Posterior cingulate gyrus (tissue), 11 donors: Measurements from ENCODE around the gene STARD13.

Experiments
- DNase-seq, 10 donors: peaks; one replicate each; pipeline versions ENCODE4 v3.0.0 to v3.0.0-alpha.2; 2020 to 2021; ENCODE audit warnings: mixed read lengths in 3 of 10
- intact Hi-C: fragments of 100-400 bp; cut with DNase I; formaldehyde crosslinking; loops from one replicate; pipeline ENCODE4 v1.15.1; 2023

STARD13 gene

GRCh38 chr13:33232883-33233282, 52.7 kb downstream of the STARD13 start:
- intact Hi-C loops = no loop called here

GRCh38 chr13:33231339-33231738, 54.2 kb downstream of the STARD13 start:
- intact Hi-C loops = loop anchor here (2.0 kb wide), 1 partner anchor 309 kb away; no protein-coding TSS in a partner anchor
- DNase-seq = no peak

More at GRCh38 chr13:33232883-33233282, 52.7 kb downstream of the STARD13 start:
- no peak for DNase-seq

DNA sequence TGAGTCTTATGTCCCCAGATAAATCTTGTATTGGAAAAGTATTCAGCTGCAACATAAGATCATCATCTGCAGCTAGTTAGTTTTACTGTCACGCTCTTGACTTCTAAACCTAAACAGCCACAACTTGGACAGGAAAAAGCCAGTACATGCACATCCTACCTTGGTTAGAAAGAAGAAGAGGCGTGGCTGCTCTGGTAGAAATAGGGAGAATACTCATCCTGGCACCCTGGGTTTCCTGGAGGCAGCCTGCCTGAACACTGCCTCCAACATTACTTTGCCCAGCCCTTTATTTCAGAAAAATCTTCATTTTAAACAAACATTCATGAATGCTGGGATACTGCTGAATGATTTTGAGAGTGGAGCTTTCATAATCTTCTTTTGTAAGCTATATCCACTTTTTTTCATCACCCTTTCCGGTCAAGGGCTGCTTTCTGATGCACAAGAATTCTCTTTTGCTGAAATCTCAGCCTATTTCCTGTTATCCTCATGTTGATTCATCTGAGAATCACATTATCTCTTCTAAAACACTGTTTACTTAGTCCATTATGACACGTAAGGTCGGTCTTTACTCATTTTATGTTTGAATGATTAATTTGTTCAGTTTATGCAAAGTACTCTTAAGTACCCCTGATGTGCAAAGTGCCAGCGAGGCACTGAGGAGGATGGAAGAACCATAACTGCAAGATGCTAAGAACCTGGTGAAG, 55.2 kb downstream of the STARD13 start:
- no peak for DNase-seq
- intact Hi-C loops = loop anchor here (2.0 kb wide), 1 partner anchor 310 kb away; no protein-coding TSS in a partner anchor

DNA sequence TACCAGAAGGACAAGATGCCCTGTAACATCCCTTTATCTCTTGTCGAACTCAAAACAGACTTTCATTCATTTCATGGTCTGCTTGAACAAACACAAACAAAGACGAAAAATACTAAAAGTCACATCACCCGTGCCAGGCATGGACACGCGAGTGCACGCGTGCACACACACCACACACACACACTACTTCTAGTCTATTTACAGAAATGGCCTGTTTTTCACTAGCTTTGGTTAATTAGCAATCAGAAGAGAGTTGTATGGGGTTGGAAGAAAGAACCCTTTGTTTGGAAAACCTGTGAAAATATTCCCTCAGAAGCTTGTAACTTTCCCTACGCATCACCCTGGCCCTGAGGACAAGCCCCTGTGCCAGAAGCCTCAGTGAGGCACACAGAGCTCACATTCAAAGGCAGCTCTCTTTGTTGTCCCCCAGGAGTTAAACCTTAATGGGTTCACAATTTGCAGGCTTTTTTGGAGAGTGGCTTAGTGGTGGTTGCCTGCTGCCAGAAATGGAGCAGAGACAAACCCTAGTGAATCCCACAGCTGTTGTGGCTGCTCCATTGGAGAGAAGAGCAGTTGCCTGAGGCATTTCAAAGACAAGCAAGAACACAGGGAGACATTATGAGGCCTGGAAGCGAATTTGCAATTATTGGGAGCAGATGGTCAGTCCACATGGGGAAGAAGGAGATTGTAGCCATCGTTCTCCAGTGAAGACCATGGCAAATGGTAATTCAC, 55.9 kb downstream of the STARD13 start:
- intact Hi-C loops = loop anchor here (2.0 to 10.0 kb wide), 5 partner anchors 55 to 495 kb away; partner anchors contain the start of gene STARD13
- peak in 6 of 10 donors; percentile 22 to 84 (median 34) for DNase-seq

GRCh38 chr13:33228648-33229445, 56.7 kb downstream of the STARD13 start:
- no peak for DNase-seq
- intact Hi-C loops = loop anchor here (2.0 to 10.0 kb wide), 4 partner anchors 56 to 496 kb away; partner anchors contain the start of gene STARD13

GRCh38 chr13:33227927-33228647, 57.5 kb downstream of the STARD13 start:
- intact Hi-C loops = loop anchor here (2.0 to 10.0 kb wide), 4 partner anchors 57 to 497 kb away; partner anchors contain the start of gene STARD13
- no peak for DNase-seq

- intact Hi-C loops = loop anchor here (10.0 kb wide), 1 partner anchor 500 kb away; no protein-coding TSS in a partner anchor
These were observed 60.9 kb downstream of the STARD13 start for GRCh38 chr13:33224686-33225085.

GRCh38 chr13:33224191-33224590, 61.4 kb downstream of the STARD13 start:
- no peak for DNase-seq
- intact Hi-C loops = loop anchor here (10.0 kb wide), 1 partner anchor 501 kb away; no protein-coding TSS in a partner anchor

More at GRCh38 chr13:33224686-33225085, 60.9 kb downstream of the STARD13 start:
- DNase-seq = no peak

DNA sequence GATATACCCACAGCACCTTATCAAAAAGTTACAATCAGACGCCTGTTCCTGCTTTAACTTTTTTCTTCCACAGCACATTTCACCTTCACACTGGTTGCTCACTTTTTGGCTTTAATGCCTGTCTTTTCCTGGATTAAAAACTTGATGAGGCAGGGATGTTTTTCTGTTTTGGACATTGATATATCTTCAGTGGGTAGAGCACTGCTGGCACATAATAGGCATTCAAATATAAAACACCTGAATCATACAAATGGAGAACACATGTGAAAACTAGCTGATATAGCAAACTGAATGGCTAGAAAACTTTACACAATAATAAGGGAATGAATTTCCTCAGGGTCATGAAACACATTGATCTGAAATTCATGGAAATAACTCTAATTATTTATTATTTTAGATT, 65.6 kb downstream of the STARD13 start:
- intact Hi-C loops = loop anchor here (10.0 kb wide), 1 partner anchor 505 kb away; no protein-coding TSS in a partner anchor

GRCh38 chr13:33218426-33218825, 67.1 kb downstream of the STARD13 start:
- no peak for DNase-seq
- intact Hi-C loops = no loop called here

More for the DNA sequence above, 65.6 kb downstream of the STARD13 start:
- no peak for DNase-seq

DNA sequence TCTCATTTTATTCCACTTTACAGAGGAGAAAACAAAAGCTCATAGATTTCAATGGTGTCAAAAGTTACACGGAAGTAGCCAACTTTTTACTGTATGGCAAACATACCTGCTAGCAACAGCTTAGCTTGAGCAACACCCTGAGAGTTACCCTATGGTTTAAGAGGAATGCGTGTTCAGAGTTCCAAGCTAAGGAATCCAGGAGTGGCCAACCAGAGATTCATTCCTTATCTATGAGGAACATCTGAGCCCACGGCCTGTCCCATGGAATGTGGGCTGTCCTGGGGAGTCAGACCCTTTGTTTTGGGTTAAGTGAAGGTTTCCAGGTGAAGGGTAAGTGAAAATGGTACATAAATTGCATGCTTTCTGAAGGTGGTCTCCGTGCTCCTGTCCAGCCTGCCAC, 67.5 kb downstream of the STARD13 start:
- DNase-seq = no peak
- intact Hi-C loops = no loop called here

- no peak for DNase-seq
- intact Hi-C loops = no loop called here
These were observed 68.3 kb downstream of the STARD13 start for GRCh38 chr13:33217256-33217655.

DNA sequence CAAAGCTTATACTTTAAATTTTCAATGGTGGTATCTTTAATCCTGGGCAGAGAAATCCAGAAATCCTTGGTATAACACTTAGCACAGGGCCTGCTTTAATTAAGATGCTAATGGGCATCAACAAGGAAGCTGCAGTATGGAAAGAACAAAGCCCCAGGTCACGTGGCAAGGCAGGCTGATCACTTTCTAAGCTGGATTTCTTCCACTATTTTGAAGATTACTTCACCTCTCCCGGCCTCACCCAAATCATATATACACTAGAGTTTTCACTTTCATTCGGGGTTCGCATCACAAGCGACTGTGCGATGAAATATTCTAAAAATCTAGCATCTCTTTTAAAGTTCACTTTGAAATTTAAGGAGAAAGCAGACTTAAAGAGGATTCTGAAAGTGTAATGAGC, 71.8 kb downstream of the STARD13 start:
- intact Hi-C loops = no loop called here
- peak in 1 of 10 donors; percentile 45 for DNase-seq

- intact Hi-C loops = no loop called here
- DNase-seq = no peak
These were observed 72.4 kb downstream of the STARD13 start for GRCh38 chr13:33213024-33213768.

- intact Hi-C loops = no loop called here
- no peak for DNase-seq
These were observed 73.2 kb downstream of the STARD13 start for GRCh38 chr13:33212396-33212795.

DNA sequence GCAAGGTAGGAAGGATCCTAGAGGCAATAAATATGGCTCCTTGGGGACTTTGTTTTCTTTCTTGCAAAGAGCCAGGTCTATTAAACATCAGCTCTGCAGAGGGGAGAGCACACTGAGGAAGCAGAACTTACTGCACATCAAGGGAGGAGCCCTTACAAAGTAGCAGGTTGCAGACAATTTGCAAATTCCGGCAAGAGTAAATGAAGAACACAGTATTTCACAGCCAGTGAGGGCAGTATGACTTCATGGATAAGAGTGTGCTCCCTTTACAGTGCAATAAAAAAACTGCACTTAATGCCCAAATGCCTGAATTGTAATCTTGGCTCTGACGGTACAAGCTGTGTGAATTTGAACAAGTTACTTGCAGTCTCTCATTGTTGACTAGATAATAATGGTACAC, 75.5 kb downstream of the STARD13 start:
- intact Hi-C loops = no loop called here
- no peak for DNase-seq

DNA sequence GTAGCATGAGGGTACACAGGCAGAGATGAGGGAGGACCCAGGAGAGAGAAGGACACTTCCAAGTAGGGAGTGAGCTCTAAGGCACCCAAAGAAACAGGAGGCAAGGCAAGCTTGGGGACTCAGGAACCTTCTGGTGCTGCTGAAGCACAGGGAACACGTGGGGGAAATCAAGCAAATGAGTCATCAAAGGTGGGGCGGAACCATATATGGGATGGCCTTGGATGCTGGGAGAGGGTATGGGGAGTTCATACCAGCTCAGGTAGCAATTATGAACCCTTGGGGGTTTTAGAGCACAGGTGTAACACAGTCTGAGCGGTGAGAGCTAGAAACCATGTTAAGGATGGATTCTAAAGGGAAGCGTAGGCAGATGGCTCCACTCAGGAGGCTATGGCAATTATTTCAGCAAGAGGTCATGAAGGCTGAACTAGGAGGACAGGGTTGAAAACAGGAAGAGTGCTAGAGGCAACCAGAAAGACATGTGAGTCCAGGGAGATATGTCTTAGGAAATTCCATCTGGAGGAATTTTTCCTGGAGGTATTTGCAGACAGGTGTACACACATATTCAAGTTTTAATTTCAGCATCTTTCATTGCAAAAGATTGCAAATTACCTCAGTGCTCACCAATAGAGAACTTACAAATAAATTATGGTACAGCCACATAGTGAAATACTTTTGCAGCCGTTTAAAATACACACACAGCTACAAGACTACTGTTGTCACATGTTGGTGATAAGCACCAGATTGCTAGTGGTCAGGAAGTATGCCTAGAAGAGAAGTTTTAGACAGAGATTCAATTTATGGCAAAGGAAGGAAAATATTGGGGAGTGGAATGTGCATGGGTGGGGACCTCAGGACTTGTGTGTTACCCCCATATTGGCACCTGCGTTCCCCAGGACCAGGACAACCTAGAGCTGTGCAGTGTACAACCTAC, 77.0 kb downstream of the STARD13 start:
- intact Hi-C loops = no loop called here
- DNase-seq = no peak

DNA sequence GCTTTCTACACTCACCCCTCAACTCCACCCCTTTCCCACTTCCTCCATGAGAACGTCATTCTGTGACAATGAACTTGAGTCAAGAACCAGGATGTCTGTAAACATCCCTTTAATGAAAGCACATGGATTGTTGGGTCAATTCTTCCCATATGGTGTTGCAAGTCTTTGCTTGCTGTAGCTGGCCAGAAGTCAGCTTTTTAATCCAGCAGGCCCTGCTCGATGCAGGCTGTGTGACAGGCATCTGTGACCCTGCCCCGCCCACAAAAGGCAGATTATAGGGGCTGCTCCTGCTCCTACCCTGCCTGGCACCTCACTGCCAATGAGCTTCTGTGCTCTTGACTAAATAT, 78.0 kb downstream of the STARD13 start:
- no peak for DNase-seq
- intact Hi-C loops = no loop called here
